Measurements from ENCODE around the gene PCGF3. TPM values are rescaled to one million over a fixed set of nuclear protein-coding genes. Genes with fewer than 3 reads are reported as not detected.

PCGF3 gene
- total and polyA plus RNA-seq, 12 donors = 17.5 to 50.8 (median 21.9) TPM

- no peaks in the 10 kb centered on the region for H3K9me3 ChIP-seq
- peaks cover 0 to 2% (median 1%) of the 10 kb centered on the region in 9 donors for H3K4me1 ChIP-seq
- peaks cover 0 to 26% (median 0%) of the 10 kb centered on the region in 7 donors for H3K27me3 ChIP-seq
- 84 to 86% methylated on average over 26 to 27 of the region's 27 CpGs for WGBS, 2 donors
- DNase-seq = no peak
- H3K27ac ChIP-seq = no peak overlapping the region
- H3K36me3 ChIP-seq = no peaks in the 10 kb centered on the region
- ATAC-seq = peak in 1 of 8 donors; percentile 9
- no peak for TF ChIP-seq CTCF (IDR thresholded peaks at IDR 0.05)
- no peak overlapping the region for H3K4me3 ChIP-seq
- intact Hi-C loops (cut with DNase I) = no loop called here
Measured at GRCh38 chr4:657834-658667, 47.6 kb upstream of the PCGF3 start.

GRCh38 chr4:658681-659667 lies 46.7 kb upstream of the PCGF3 start:
- no peak for ATAC-seq
- WGBS, 2 donors = 90 to 93% methylated on average over 32 of the region's 32 CpGs

GRCh38 chr4:659851-660250 lies 45.8 kb upstream of the PCGF3 start:
- intact Hi-C loops (cut with DNase I) = no loop called here
- DNase-seq (no peak), ATAC-seq (no peak)
- H3K36me3 ChIP-seq = no peaks in the 10 kb centered on the region
- TF ChIP-seq CTCF (IDR thresholded peaks at IDR 0.05) = no peak
- WGBS, 2 donors = 92 to 97% methylated on average over 8 of the region's 8 CpGs
- H3K9me3 ChIP-seq = no peaks in the 10 kb centered on the region
- no peak overlapping the region for H3K27ac ChIP-seq
- peaks cover 0 to 19% (median 4%) of the 10 kb centered on the region in 7 donors for H3K27me3 ChIP-seq
- H3K4me1 ChIP-seq = peaks cover 0 to 19% (median 8%) of the 10 kb centered on the region in 9 donors
- H3K4me3 ChIP-seq = no peak overlapping the region

More at GRCh38 chr4:658681-659667, 46.7 kb upstream of the PCGF3 start:
- no peak for DNase-seq
- Histone ChIP-seq H3K4me1 (peaks cover 0 to 12% (median 7%) of the 10 kb centered on the region in 9 donors), H3K4me3 (no peak overlapping the region), H3K27me3 (peaks cover 0 to 22% (median 4%) of the 10 kb centered on the region in 7 donors), H3K27ac (no peak overlapping the region), H3K36me3 (no peaks in the 10 kb centered on the region), H3K9me3 (no peaks in the 10 kb centered on the region)
- no peak for TF ChIP-seq CTCF (IDR thresholded peaks at IDR 0.05)
- intact Hi-C loops (cut with DNase I) = no loop called here

GRCh38 chr4:660401-660800 lies 45.2 kb upstream of the PCGF3 start:
- WGBS, 2 donors = 91 to 96% methylated on average over 10 of the region's 10 CpGs
- H3K4me1 ChIP-seq = peaks cover 0 to 19% (median 8%) of the 10 kb centered on the region in 9 donors
- TF ChIP-seq CTCF (IDR thresholded peaks at IDR 0.05) = no peak
- H3K9me3 ChIP-seq = no peaks in the 10 kb centered on the region
- intact Hi-C loops (cut with DNase I) = no loop called here
- H3K4me3 ChIP-seq = no peak overlapping the region
- H3K27me3 ChIP-seq = peaks cover 0 to 17% (median 2%) of the 10 kb centered on the region in 7 donors
- DNase-seq (no peak), ATAC-seq (no peak)
- H3K36me3 ChIP-seq = no peaks in the 10 kb centered on the region
- no peak overlapping the region for H3K27ac ChIP-seq
